ENCODE data around the gene TBC1D10B. TPM values are rescaled to one million over a fixed set of nuclear protein-coding genes. Genes with fewer than 3 reads are reported as not detected.

The TBC1D10B gene
- polyA plus RNA-seq, 3 donors, result 12.2 to 36.0 (median 13.8) TPM

DNA sequence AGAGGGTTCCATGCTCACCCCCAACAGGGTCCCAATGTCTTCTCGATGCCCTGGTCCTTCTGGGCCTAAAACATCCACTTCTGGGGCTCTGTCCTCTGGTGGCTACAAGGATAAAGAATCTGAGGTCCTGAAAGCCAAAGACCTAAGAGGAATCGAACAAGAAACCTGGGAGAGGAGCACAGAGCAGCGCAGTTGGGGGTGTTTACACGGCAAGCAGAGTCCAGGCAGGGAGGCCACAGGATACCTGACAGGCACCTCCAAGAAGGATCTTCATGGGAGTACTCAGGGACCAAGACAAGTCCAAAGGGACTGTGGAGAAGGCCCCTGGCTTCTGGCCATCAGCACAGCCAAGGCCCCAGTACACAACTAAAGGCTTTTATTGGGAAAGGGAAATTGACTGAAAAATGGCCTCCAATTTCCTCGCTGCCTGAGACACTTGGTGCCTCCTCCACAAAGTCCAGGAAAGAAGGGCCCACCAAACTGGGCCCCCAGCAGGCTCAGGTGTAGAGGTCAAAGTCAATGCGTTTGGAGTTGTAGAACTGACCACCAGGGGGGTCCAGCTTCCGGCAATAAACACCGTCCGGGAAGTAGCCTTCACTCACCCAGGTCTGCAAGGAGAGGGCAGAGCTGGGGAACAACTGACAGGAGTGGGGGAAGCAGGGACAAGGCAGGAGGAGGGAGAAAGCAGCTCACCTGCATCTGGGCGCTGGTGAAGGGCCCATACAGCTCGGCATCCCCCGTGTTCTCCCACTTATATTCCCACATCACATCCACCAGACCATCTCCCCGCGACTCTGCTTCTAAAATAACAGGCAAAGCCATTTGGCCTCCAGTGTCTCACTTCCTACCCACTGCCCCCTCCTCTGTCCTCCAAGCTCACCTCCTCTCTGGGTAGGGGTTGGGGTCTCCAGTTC, 17.5 kb downstream of the TBC1D10B start:
- Histone ChIP-seq H3K36me3 (replicated peaks in 1 of 2; ENCODE audit: control insufficient read depth in 1 of 2, insufficient read depth in 2 of 2, low read length in 2 of 2) (peaks cover 44 to 54% of the 10 kb centered on the region in 2 donors), H3K4me1 (ENCODE audit: control insufficient read depth in 1 of 2, insufficient read depth in 2 of 2, low read length in 2 of 2) (peaks cover 26 to 36% of the 10 kb centered on the region in 2 donors), H4K20me1 (ENCODE audit: insufficient read depth, low read length) (peaks cover 52% of the 10 kb centered on the region), H3K4me2 (replicated peaks; ENCODE audit: extremely low read depth, low read length, poor library complexity, severe bottlenecking) (no peak overlapping the region), H3K9me3 (replicated peaks in 1 of 2; ENCODE audit: control insufficient read depth in 1 of 2, insufficient read depth in 1 of 2, low read length in 2 of 2) (no peaks in the 10 kb centered on the region), H3K27me3 (ENCODE audit: control insufficient read depth in 2 of 2, insufficient read depth in 2 of 2, low read length in 2 of 2) (no peaks in the 10 kb centered on the region), H3K4me3 (replicated peaks in 1 of 3; ENCODE audit: low read depth in 2 of 3, low read length in 3 of 3) (no peak overlapping the region), H3K9ac (ENCODE audit: insufficient read depth, low read length, poor library complexity, severe bottlenecking) (no peak overlapping the region), H3K79me2 (ENCODE audit: insufficient read depth, low read length) (peaks cover 45% of the 10 kb centered on the region), H3K27ac (ENCODE audit: low read depth in 1 of 2, low read length in 2 of 2) (no peak overlapping the region), H2AFZ (ENCODE audit: insufficient read depth, low read depth, low read length, poor library complexity, severe bottlenecking) (no peak overlapping the region)
- DNase-seq, result peak in 1 of 3 donors; percentile 4
- TF ChIP-seq, protein P1, sequence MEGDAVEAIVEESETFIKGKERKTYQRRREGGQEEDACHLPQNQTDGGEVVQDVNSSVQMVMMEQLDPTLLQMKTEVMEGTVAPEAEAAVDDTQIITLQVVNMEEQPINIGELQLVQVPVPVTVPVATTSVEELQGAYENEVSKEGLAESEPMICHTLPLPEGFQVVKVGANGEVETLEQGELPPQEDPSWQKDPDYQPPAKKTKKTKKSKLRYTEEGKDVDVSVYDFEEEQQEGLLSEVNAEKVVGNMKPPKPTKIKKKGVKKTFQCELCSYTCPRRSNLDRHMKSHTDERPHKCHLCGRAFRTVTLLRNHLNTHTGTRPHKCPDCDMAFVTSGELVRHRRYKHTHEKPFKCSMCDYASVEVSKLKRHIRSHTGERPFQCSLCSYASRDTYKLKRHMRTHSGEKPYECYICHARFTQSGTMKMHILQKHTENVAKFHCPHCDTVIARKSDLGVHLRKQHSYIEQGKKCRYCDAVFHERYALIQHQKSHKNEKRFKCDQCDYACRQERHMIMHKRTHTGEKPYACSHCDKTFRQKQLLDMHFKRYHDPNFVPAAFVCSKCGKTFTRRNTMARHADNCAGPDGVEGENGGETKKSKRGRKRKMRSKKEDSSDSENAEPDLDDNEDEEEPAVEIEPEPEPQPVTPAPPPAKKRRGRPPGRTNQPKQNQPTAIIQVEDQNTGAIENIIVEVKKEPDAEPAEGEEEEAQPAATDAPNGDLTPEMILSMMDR (IDR thresholded peaks at IDR 0.05), result no peak
- Mint-ChIP-seq H3K4me3 (no peak overlapping the region), H3K36me3 (peaks cover 53 to 58% of the 10 kb centered on the region in 2 donors), H3K27me3 (ENCODE audit: low read depth in 3 of 3) (peaks cover 0 to 1% (median 0%) of the 10 kb centered on the region in 3 donors), H3K9me3 (no peaks in the 10 kb centered on the region), H3K4me1 (peaks cover 39% of the 10 kb centered on the region), H3K27ac (peak overlapping the region in 3 of 7 donors; percentile 46 to 63 (median 50))
- intact Hi-C loops (cut with micrococcal nuclease), result loop anchor here in 1 of 2 donors (10.0 kb wide), 1 partner anchor 52 kb away; the partner anchor contains the start of gene ZNF771
- WGBS (ENCODE audit: insufficient coverage), result 98% methylated on average over 11 of the region's 14 CpGs

DNA sequence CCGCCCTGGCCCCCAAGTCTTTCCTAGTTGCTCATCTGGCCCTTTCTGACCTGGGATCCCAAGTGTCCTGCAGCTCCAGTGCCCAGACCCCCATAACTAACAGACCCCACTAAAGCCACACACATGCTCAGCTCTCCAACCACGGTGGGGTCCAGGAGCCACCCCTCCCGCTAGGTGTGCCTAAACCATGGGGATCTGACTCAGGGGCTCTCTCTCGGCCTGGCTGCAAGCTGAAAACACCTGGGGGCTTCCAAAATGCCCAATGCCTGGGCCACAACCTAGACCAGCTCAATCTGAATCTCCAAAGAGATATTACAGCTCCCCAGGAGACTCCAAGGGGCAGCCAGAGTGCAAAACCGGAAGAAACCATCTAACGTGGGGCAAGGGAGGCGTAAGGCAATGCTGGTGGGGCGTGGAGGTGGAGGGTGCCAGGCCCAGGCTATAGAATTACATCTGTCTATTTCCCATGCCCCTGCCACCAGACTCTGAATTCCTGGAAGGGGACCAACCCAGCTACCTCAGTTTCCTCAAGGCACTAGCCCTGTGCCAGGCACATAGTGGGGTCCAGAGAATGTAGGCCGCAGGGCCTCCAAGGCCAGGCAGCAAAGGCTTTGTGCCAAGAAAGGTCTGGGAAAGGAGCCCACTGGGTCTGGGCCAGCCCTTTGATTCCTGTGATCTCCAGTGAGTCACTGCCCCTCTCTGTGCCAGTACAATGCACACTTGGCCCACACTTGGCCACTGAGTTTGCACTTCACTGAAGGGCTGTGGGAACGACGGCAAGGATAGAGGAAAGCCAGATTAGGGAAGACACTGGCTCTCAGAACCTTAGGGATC, 18.5 kb downstream of the TBC1D10B start:
- intact Hi-C loops (cut with micrococcal nuclease), result loop anchor here in 1 of 2 donors (10.0 kb wide), 1 partner anchor 53 kb away; the partner anchor contains the start of gene ZNF771
- peak overlapping the region in 1 of 7 donors; percentile 46 for H3K27ac Mint-ChIP-seq
- no peak overlapping the region for H3K9ac ChIP-seq (ENCODE audit: insufficient read depth, low read length, poor library complexity, severe bottlenecking)
- no peak overlapping the region for H3K4me3 Mint-ChIP-seq
- no peaks in the 10 kb centered on the region for H3K27me3 ChIP-seq (ENCODE audit: control insufficient read depth in 2 of 2, insufficient read depth in 2 of 2, low read length in 2 of 2)
- WGBS (ENCODE audit: insufficient coverage), result 100% methylated on average over 9 of the region's 11 CpGs
- no peak overlapping the region for H2AFZ ChIP-seq (ENCODE audit: insufficient read depth, low read depth, low read length, poor library complexity, severe bottlenecking)
- peaks cover 30% of the 10 kb centered on the region for H3K4me1 Mint-ChIP-seq
- peaks cover 43 to 49% of the 10 kb centered on the region in 2 donors for H3K36me3 Mint-ChIP-seq
- H3K27ac ChIP-seq (ENCODE audit: low read depth in 1 of 2, low read length in 2 of 2), result no peak overlapping the region
- no peak for DNase-seq
- H3K36me3 ChIP-seq (replicated peaks in 1 of 2; ENCODE audit: control insufficient read depth in 1 of 2, insufficient read depth in 2 of 2, low read length in 2 of 2), result peaks cover 35 to 44% of the 10 kb centered on the region in 2 donors
- no peaks in the 10 kb centered on the region for H3K9me3 ChIP-seq (replicated peaks in 1 of 2; ENCODE audit: control insufficient read depth in 1 of 2, insufficient read depth in 1 of 2, low read length in 2 of 2)
- H4K20me1 ChIP-seq (ENCODE audit: insufficient read depth, low read length), result peaks cover 43% of the 10 kb centered on the region
- H3K79me2 ChIP-seq (ENCODE audit: insufficient read depth, low read length), result peaks cover 45% of the 10 kb centered on the region
- peaks cover 23 to 28% of the 10 kb centered on the region in 2 donors for H3K4me1 ChIP-seq (ENCODE audit: control insufficient read depth in 1 of 2, insufficient read depth in 2 of 2, low read length in 2 of 2)
- no peak overlapping the region for H3K4me3 ChIP-seq (replicated peaks in 1 of 3; ENCODE audit: low read depth in 2 of 3, low read length in 3 of 3)
- H3K4me2 ChIP-seq (replicated peaks; ENCODE audit: extremely low read depth, low read length, poor library complexity, severe bottlenecking), result no peak overlapping the region
- TF ChIP-seq, protein P1 (IDR thresholded peaks at IDR 0.05), result no peak
- no peaks in the 10 kb centered on the region for H3K9me3 Mint-ChIP-seq
- H3K27me3 Mint-ChIP-seq (ENCODE audit: low read depth in 3 of 3), result peaks cover 0 to 1% (median 0%) of the 10 kb centered on the region in 3 donors
